IgD-negative memory B cell (primary cell): Measurements from ENCODE around the gene WNT11. TPM values are rescaled to one million over a fixed set of nuclear protein-coding genes. Genes with fewer than 3 reads are reported as not detected.

ENCODE experiments used
- H3K27ac Mint-ChIP-seq, 3 donors: one replicate each; pipeline ENCODE4 v1.8.0; 2020 to 2022; ENCODE audit warnings: mild to moderate bottlenecking in 3 of 3, mixed read lengths in 3 of 3, moderate library complexity in 1 of 3
- H3K27me3 Mint-ChIP-seq: one replicate; pipeline ENCODE4 v1.8.0; 2021; ENCODE audit warnings: mixed read lengths
- H3K36me3 Mint-ChIP-seq: one replicate; pipeline ENCODE4 v1.8.0; 2020; ENCODE audit warnings: mild to moderate bottlenecking, mixed read lengths
- H3K4me1 Mint-ChIP-seq, 3 donors: one replicate each; pipeline ENCODE4 v1.8.0; 2020 to 2022; ENCODE audit warnings: mixed read lengths in 3 of 3, mild to moderate bottlenecking in 1 of 3
- H3K4me3 Mint-ChIP-seq, 4 donors: one replicate each; pipeline ENCODE4 v1.8.0; 2020 to 2022; ENCODE audit warnings: mild to moderate bottlenecking in 4 of 4, mixed read lengths in 4 of 4, moderate library complexity in 3 of 4
- H3K9me3 Mint-ChIP-seq, 3 donors: one replicate each; pipeline ENCODE4 v1.8.0; 2020 to 2021; ENCODE audit warnings: mixed read lengths in 3 of 3, mild to moderate bottlenecking in 1 of 3
- polyA plus RNA-seq: library from polyadenylated mRNA; unstranded; fragments of 300-500 nt; fragmentation: Illumina TruSeq; gene quantifications from one replicate; pipeline ENCODE4 v1.2.3, GENCODE V29; 2021

The WNT11 gene
- polyA plus RNA-seq, 1 donor from 2014 or later = not detected

DNA sequence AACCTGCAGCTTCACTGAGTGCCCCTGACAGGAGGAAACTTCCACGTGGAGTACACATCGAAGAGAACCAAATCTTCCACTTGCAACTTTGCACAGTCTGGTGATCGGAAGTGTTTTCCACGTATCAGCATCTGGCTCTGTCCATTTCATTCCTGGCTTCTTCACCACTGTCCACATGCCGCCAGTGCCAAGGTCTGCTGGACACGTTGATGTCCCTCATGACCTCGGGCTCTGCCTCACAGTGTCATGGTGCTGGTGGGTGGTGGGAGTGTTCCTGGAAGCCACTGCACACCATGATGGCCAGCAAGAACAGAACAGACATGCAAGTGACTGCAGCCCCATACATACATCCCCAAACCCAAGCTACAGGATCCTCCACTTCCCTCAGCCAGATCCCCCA lies 48.4 kb downstream of the WNT11 start:
- Mint-ChIP-seq H3K27me3 (no peaks in the 10 kb centered on the region), H3K9me3 (peaks cover 0 to 2% (median 0%) of the 10 kb centered on the region in 3 donors), H3K4me1 (peaks cover 9 to 10% (median 10%) of the 10 kb centered on the region in 3 donors), H3K27ac (peak overlapping the region in 1 of 3 donors; percentile 13), H3K4me3 (no peak overlapping the region), H3K36me3 (peaks cover 7% of the 10 kb centered on the region)

DNA sequence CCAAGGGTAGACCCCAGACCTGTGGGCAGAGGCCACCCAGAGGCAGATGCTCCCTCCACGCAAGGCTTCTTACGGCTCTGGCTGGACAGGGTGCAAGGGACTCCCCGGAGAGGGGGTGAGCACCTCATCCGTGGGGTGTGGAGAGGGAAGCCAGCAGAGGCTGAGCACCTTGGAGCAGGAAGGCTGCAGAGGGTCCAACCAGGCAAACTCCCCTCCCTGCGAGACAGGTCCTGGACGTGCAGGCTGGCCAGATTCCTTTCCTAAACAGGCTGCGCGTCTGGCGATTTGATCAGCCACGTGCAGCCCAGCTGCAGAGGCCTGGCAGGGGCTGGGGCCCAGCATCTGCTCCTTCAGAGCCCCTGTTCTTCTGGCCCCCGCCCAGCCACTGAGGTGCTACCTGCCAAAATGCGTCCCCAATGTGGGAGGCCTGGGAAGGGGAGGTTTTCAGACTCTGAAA lies 49.3 kb downstream of the WNT11 start:
- Mint-ChIP-seq H3K4me1 (peaks cover 18 to 19% (median 18%) of the 10 kb centered on the region in 3 donors), H3K27ac (no peak overlapping the region), H3K9me3 (peaks cover 0 to 2% (median 0%) of the 10 kb centered on the region in 3 donors), H3K4me3 (no peak overlapping the region), H3K27me3 (no peaks in the 10 kb centered on the region), H3K36me3 (peaks cover 5% of the 10 kb centered on the region)

DNA sequence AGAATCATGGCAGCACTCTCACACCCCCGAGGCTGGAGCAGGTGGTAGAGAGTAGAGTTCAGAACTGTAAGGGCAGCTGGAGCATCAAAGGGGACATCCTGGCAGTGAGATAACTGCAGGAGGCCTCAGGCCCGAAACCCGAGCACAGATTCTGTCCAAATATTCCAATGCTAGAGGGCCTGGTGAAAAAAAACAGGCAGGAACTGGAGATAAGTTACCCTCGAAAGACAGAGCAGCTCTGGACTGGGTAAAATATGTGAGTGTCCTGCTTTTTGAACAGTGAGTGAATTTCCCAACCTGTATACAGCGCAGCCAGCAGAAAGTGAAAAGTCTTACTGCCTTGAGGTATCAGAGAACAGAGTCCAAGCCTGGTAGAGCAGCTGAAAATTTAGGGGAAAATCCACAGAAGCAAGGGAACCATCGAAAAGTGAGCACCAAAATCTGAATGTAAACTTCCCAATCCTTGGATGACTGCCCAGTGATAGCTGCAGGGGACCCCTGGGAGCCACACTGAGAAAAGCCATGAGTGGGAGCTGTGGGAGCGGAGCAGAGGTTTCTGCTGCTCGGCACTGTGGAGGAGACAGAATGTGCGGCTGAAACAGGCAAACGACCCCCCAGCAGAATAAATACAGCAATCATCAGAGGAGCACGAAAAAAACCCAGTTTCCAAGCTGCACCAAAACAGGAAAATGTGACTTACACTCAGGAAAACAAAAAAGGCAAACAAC lies 50.6 kb downstream of the WNT11 start:
- Mint-ChIP-seq H3K27me3 (no peaks in the 10 kb centered on the region), H3K9me3 (peaks cover 0 to 2% (median 0%) of the 10 kb centered on the region in 3 donors), H3K4me1 (peaks cover 19 to 21% (median 20%) of the 10 kb centered on the region in 3 donors), H3K4me3 (no peak overlapping the region), H3K36me3 (peaks cover 5% of the 10 kb centered on the region), H3K27ac (peak overlapping the region in 1 of 3 donors; percentile 32)

DNA sequence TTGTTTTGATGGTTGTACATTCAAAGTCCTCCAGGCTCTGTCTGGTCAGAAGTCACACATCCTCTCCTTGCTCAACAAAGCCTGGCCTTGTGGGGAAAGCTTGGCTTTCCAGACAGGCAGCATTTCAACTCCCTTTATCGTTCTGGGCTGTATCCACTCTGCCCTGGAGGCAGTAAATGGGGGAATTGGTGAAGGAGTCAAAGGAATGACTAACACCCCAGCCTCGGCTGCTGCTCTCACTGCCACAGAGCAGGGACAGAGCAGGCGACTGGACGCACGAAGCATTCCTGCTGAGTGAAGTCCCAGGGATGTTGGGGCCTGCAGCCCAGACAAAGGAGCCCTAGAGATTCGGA lies 52.8 kb downstream of the WNT11 start:
- Mint-ChIP-seq H3K27ac (peak overlapping the region in 2 of 3 donors; percentile 83 to 91), H3K9me3 (peaks cover 0 to 2% (median 0%) of the 10 kb centered on the region in 3 donors), H3K4me1 (peaks cover 19 to 24% (median 20%) of the 10 kb centered on the region in 3 donors), H3K4me3 (peak overlapping the region in 3 of 4 donors; percentile 51 to 76 (median 69)), H3K36me3 (peaks cover 5% of the 10 kb centered on the region), H3K27me3 (no peaks in the 10 kb centered on the region)

DNA sequence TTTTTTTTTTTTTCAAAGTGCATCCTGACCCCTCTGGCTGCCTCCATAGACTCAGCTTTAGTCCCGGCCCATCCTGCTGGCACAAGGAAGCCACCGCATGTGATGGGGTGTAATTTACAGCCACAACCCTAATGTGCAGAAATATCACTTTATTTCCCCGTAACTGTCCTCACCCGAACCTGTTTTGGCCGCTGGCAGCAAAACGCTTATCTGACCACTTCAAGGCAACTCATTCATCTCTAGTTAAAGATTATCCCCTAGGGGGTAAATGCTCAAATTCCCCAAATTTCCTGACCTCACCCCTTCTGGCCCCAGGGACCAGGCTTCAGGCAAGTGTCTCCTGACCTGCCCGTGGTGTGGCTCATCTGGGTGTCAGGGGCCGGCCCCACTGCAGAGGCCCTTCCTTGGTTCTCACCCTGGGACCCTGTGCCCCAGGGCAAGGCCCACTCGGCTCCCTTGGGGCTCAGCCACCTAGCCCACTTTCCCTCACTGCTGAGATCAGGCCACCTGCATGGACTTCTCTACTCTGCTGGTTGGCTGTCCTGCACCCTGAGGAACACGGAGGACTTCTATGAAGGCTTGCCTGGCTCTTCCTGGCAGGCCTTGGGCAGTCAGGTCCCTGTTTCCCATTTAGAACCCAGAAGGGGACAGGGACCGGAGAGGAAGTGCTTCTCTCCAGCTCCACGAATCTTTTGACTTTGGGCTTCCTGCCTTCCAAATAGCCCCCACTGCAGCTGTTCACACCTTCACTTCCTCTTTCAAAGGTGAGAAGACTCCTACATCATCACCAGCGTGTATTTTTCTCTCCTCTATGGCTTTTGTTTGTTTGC lies 53.3 kb downstream of the WNT11 start:
- Mint-ChIP-seq H3K36me3 (peaks cover 5% of the 10 kb centered on the region), H3K27ac (peak overlapping the region in 2 of 3 donors; percentile 83 to 91), H3K4me3 (peak overlapping the region; percentile 69 to 95 (median 83)), H3K27me3 (no peaks in the 10 kb centered on the region), H3K4me1 (peaks cover 19 to 24% (median 20%) of the 10 kb centered on the region in 3 donors), H3K9me3 (peaks cover 0 to 1% (median 0%) of the 10 kb centered on the region in 3 donors)

DNA sequence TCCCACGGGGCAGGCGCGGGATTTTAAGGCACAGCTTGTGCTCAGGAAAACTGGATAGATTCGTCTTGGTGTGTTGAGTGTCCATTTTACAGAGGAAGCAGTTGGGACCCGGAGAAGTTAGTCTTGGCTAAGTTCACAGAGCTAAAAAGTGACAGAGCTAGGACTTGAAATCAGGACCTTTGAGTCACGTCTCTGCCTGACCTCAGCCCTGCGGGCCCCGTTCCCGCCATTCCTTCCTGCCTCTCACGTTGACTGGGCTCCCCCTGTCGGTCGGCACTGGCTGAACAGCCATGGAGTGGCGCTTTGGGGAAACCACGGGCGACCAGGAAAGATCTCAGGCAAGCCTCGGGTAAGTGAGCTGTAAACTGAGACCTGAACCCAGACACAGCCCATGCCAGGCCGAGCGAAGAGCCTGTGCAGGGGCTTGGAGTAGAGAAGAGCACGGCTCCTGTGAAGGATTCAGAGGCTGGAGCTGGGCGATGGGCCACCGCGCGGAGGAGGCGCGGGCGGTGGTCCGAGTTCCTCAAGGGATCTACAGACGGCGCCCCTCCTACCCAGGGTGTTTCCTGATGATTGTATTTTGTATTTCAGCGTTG lies 54.1 kb downstream of the WNT11 start:
- Mint-ChIP-seq H3K27me3 (no peaks in the 10 kb centered on the region), H3K27ac (peak overlapping the region in 2 of 3 donors; percentile 40 to 83)

DNA sequence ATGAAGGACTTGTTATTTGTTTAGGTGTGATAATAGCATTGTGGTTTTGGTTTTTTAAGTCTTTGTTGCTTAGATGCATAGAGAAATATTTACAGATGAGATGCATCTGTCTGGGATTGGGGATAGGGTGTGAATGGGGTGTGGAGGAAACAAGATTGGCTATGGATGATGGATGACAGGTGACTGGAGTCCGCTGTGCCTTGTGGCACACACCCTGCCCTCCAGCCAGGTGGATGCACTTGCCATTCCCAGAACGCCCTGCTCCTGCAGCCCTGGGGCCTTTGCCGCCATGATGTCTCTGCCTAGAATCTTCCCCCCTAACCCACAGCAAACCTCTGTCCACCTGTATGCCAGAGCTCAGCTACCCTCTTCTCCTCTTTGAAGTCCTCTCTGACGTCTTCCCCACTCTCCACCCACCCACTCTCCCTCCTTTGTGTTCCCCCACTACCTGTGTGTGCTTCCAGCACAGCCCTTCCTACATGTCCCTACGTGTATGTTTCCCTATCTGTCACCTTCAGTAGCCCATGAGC lies 54.7 kb downstream of the WNT11 start:
- Mint-ChIP-seq H3K27ac (peak overlapping the region in 1 of 3 donors; percentile 83), H3K27me3 (no peaks in the 10 kb centered on the region), H3K36me3 (peaks cover 3% of the 10 kb centered on the region), H3K4me3 (peak overlapping the region in 3 of 4 donors; percentile 30 to 95 (median 90)), H3K9me3 (no peaks in the 10 kb centered on the region), H3K4me1 (peaks cover 19 to 24% (median 20%) of the 10 kb centered on the region in 3 donors)

More for the DNA sequence above, 54.1 kb downstream of the WNT11 start:
- H3K36me3 Mint-ChIP-seq = peaks cover 5% of the 10 kb centered on the region
- no peaks in the 10 kb centered on the region for H3K9me3 Mint-ChIP-seq
- peaks cover 19 to 24% (median 20%) of the 10 kb centered on the region in 3 donors for H3K4me1 Mint-ChIP-seq
- peak overlapping the region; percentile 69 to 95 (median 83) for H3K4me3 Mint-ChIP-seq

DNA sequence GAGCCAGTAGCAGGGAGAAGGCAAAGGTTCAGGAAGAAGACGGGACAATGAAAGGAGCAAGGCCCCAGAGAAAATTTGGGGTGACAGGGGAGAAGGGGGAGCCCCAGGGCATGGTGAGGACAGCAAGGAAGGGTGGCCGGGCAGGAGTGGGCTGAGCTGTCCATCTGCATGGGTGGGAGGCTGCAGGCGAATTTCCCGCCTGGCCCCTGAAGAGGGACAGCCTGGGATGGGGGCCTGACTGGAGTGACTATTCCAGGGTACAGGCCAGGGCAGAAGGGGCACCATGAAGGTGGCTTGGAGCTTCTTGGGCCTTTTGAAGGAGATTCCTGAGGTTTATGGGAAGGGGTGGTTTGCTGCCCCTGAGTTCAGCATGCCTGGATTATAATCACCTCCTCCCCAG lies 56.2 kb downstream of the WNT11 start:
- Mint-ChIP-seq H3K36me3 (peaks cover 2% of the 10 kb centered on the region), H3K4me3 (no peak overlapping the region), H3K4me1 (peaks cover 22 to 24% (median 23%) of the 10 kb centered on the region in 3 donors), H3K27ac (peak overlapping the region in 1 of 3 donors; percentile 20), H3K27me3 (no peaks in the 10 kb centered on the region), H3K9me3 (no peaks in the 10 kb centered on the region)

DNA sequence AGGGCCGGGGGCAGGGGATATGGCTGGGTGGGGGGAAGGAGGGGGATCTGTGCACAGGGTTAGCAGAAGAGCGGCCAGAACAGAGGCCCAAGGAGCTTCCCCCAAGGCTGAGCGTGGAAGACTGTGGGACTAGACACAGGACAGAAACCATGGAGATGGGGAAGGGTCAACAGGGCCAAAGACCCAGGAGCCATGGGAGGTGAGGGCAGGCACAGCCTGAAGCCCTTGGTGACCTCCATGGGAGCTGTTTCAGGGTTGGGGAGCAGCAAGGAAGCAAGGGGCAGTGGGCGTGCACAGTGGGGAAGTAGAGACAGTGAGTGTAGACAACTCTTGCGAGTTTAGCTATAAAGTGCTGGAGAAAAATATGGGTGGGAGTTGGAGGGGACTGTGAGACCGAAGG lies 56.6 kb downstream of the WNT11 start:
- Mint-ChIP-seq H3K27ac (no peak overlapping the region), H3K36me3 (peaks cover 2% of the 10 kb centered on the region), H3K27me3 (no peaks in the 10 kb centered on the region)

DNA sequence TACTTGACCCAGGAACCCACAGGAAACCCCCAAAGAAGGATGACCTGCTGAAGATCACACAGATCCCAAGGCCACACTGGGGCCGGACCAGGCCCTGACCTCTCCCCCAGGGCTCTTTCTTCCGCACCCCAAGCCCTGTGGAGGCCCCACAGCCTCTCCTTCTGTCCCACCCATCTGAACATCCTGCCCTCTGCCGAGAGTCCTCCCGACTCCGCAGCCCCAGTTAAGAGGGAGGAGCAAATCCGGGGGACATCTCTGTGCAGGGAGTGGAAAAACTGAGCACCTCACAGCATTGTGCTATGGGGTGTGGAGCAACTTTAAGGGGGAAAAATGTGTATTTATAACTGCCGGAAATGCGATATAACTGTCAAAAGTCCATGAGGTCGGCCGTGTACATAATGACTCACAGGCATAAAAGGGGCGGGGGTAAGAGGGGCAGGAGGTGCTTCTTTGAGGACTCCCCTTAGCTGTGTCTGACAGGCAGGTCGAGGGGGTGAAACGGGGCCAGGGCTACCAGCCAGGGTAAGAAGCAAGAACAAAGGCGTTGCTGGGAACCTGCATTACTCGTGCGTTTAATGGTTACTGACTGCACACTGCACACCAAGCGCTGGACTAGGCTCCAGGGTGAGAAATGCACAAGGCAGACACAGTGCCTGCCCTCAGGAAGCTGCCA lies 57.2 kb downstream of the WNT11 start:
- peak overlapping the region in 2 of 3 donors; percentile 25 to 61 for H3K27ac Mint-ChIP-seq
- H3K4me3 Mint-ChIP-seq = no peak overlapping the region
- no peaks in the 10 kb centered on the region for H3K27me3 Mint-ChIP-seq
- peaks cover 5% of the 10 kb centered on the region for H3K36me3 Mint-ChIP-seq
- no peaks in the 10 kb centered on the region for H3K9me3 Mint-ChIP-seq
- H3K4me1 Mint-ChIP-seq = peaks cover 22 to 24% (median 23%) of the 10 kb centered on the region in 3 donors

More for the DNA sequence above, 56.6 kb downstream of the WNT11 start:
- Mint-ChIP-seq H3K4me3 (no peak overlapping the region), H3K9me3 (no peaks in the 10 kb centered on the region), H3K4me1 (peaks cover 22 to 24% (median 23%) of the 10 kb centered on the region in 3 donors)

DNA sequence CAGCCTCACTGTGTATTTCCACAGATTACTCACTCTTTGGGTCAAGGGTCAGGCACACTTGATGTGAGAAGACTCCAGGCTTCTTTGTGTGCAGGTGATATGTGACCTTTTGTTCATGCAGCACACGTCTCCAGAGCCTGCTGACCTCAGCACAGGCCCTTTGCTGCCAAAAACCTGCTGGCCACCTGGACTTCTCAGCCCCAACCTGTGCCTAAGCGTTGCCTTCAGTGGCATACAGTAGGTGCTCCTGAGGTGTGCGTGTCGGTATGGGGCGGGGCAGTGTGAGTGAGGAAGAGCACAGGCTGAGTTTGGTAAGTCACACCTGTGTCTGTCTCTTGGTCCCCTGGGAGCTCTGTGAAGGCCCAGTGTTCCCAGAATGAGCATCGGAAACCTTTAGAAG lies 58.1 kb downstream of the WNT11 start:
- Mint-ChIP-seq H3K4me1 (peaks cover 16 to 17% (median 17%) of the 10 kb centered on the region in 3 donors), H3K36me3 (peaks cover 5% of the 10 kb centered on the region), H3K27ac (peak overlapping the region in 1 of 3 donors; percentile 25), H3K9me3 (no peaks in the 10 kb centered on the region), H3K27me3 (no peaks in the 10 kb centered on the region), H3K4me3 (no peak overlapping the region)

DNA sequence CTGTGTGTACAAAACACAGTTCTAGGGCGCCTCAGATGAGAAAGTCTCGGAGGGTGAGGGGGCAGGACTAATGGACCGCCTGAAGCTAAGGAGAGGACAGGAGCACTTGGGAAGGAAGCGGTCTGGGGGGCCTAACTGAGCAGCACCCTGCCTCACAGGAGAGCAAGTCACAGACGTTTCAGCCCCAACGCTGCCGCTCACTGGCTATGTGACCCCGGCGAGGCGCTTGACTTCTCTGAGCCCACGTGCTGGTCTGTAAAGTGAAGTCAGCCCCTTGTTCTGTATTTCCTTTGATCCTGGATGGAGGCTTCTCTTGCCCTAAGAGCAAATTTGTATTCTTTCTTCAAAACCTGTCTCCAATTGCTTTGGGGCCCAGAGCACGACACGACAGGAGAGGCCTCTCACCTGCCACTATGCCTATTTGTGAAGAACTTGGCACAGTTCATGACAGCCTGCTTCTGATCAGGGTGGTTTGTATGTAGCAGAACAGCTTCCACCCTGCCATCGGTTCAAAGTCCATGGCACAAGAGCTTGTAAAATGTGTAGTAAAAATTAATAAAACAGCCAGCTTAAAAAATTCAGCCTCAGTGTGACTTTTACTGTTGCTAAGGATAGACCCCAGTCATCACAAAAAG lies 59.1 kb downstream of the WNT11 start:
- H3K27ac Mint-ChIP-seq = peak overlapping the region in 1 of 3 donors; percentile 14
- no peaks in the 10 kb centered on the region for H3K27me3 Mint-ChIP-seq
- no peak overlapping the region for H3K4me3 Mint-ChIP-seq
- H3K4me1 Mint-ChIP-seq = peaks cover 6 to 8% (median 7%) of the 10 kb centered on the region in 3 donors
- H3K9me3 Mint-ChIP-seq = no peaks in the 10 kb centered on the region
- H3K36me3 Mint-ChIP-seq = peaks cover 3% of the 10 kb centered on the region

DNA sequence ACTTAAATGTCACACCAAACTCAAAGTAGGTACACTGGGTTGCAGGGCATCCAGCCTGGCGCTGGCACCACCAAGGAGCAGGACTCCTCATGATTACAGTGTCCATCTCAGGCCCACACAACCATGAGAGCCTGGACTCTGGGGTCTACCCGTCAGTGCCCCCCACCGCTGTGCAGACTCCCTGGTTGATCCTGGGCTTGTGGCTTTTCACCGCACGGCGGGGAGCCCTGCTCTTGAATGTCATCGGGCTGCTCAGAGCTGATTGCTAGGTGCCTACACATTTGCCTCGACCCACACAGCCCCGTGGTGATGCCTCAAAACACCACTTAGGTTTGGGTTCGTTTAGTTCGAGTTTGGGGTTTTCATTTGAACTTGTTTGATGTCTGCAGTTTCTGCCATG lies 63.0 kb downstream of the WNT11 start:
- Mint-ChIP-seq H3K27ac (no peak overlapping the region), H3K9me3 (no peaks in the 10 kb centered on the region), H3K4me3 (no peak overlapping the region), H3K27me3 (no peaks in the 10 kb centered on the region), H3K36me3 (peaks cover 5% of the 10 kb centered on the region), H3K4me1 (peaks cover 3 to 8% (median 6%) of the 10 kb centered on the region in 3 donors)
